ENCODE measurements around the gene RGPD6. TPM values are rescaled to one million over a fixed set of nuclear protein-coding genes. Genes with fewer than 3 reads are reported as not detected.
A peak's percentile ranks its signal among the peaks of the same experiment; 100 is the strongest.
"Not testable (repeated sequence)": the region's sequence is repeated elsewhere in the genome, so short reads cannot be mapped to it uniquely, and the experiment has no call there.

The RGPD6 gene
- total RNA-seq, 3 donors from 2014 or later: 28.3 to 41.6 (median 29.7) TPM

- DNase-seq; H3K4me1 ChIP-seq (ENCODE audit: low read depth); H3K9me3 ChIP-seq; intact Hi-C loops (cut with DNase I, micrococcal nuclease); H3K36me3 ChIP-seq (ENCODE audit: low read depth); H3K4me3 ChIP-seq: not testable (repeated sequence)
- ATAC-seq: peak; percentile 75
Measured at GRCh38 chr2:110579216-110579965, 2.4 kb upstream of the RGPD6 start.

- H3K4me3 ChIP-seq; H3K9me3 ChIP-seq; H3K36me3 ChIP-seq (ENCODE audit: low read depth); intact Hi-C loops (cut with DNase I, micrococcal nuclease); H3K4me1 ChIP-seq (ENCODE audit: low read depth); DNase-seq: not testable (repeated sequence)
- peak; percentile 18 for ATAC-seq
Measured at GRCh38 chr2:110578429-110578828, 1.4 kb upstream of the RGPD6 start.

GRCh38 chr2:110499755-110500377, 77.2 kb downstream of the RGPD6 start:
- H3K9me3 ChIP-seq; DNase-seq; H3K36me3 ChIP-seq (ENCODE audit: low read depth); H3K4me3 ChIP-seq; intact Hi-C loops (cut with DNase I, micrococcal nuclease); H3K4me1 ChIP-seq (ENCODE audit: low read depth): not testable (repeated sequence)
- peak; percentile 92 for ATAC-seq

GRCh38 chr2:110496027-110496426, 81.0 kb downstream of the RGPD6 start:
- ATAC-seq; DNase-seq; H3K4me1 ChIP-seq (ENCODE audit: low read depth); H3K4me3 ChIP-seq; H3K36me3 ChIP-seq (ENCODE audit: low read depth); intact Hi-C loops (cut with DNase I, micrococcal nuclease); H3K9me3 ChIP-seq: not testable (repeated sequence)

- H3K4me1 ChIP-seq (ENCODE audit: low read depth); intact Hi-C loops (cut with DNase I, micrococcal nuclease); H3K4me3 ChIP-seq; DNase-seq; H3K36me3 ChIP-seq (ENCODE audit: low read depth); ATAC-seq; H3K9me3 ChIP-seq: not testable (repeated sequence)
Measured at GRCh38 chr2:110494488-110494887, 82.5 kb downstream of the RGPD6 start.

GRCh38 chr2:110488991-110489390, 88.0 kb downstream of the RGPD6 start:
- H3K4me1 ChIP-seq (ENCODE audit: low read depth); H3K4me3 ChIP-seq; H3K9me3 ChIP-seq; DNase-seq; ATAC-seq; H3K36me3 ChIP-seq (ENCODE audit: low read depth); intact Hi-C loops (cut with DNase I, micrococcal nuclease): not testable (repeated sequence)

- DNase-seq; H3K9me3 ChIP-seq; H3K4me1 ChIP-seq (ENCODE audit: low read depth); ATAC-seq; H3K4me3 ChIP-seq; H3K36me3 ChIP-seq (ENCODE audit: low read depth); intact Hi-C loops (cut with DNase I, micrococcal nuclease): not testable (repeated sequence)
Measured at GRCh38 chr2:110482697-110483096, 94.3 kb downstream of the RGPD6 start.

GRCh38 chr2:110481200-110481599, 95.8 kb downstream of the RGPD6 start:
- intact Hi-C loops (cut with DNase I, micrococcal nuclease); H3K36me3 ChIP-seq (ENCODE audit: low read depth); H3K9me3 ChIP-seq; H3K4me1 ChIP-seq (ENCODE audit: low read depth); DNase-seq; H3K4me3 ChIP-seq: not testable (repeated sequence)
- ATAC-seq: peak; percentile 56

- H3K4me1 ChIP-seq (ENCODE audit: low read depth); H3K9me3 ChIP-seq; ATAC-seq; H3K36me3 ChIP-seq (ENCODE audit: low read depth); H3K4me3 ChIP-seq; DNase-seq; intact Hi-C loops (cut with DNase I, micrococcal nuclease): not testable (repeated sequence)
Measured at GRCh38 chr2:110480084-110480483, 96.9 kb downstream of the RGPD6 start.

GRCh38 chr2:110477370-110477769, 99.7 kb downstream of the RGPD6 start:
- intact Hi-C loops (cut with DNase I, micrococcal nuclease); H3K36me3 ChIP-seq (ENCODE audit: low read depth); H3K9me3 ChIP-seq; H3K4me1 ChIP-seq (ENCODE audit: low read depth); DNase-seq; ATAC-seq; H3K4me3 ChIP-seq: not testable (repeated sequence)

- intact Hi-C loops (cut with DNase I, micrococcal nuclease); ATAC-seq; H3K9me3 ChIP-seq; DNase-seq; H3K36me3 ChIP-seq (ENCODE audit: low read depth); H3K4me1 ChIP-seq (ENCODE audit: low read depth); H3K4me3 ChIP-seq: not testable (repeated sequence)
Measured at GRCh38 chr2:110476952-110477351, 100.1 kb downstream of the RGPD6 start.

- H3K36me3 ChIP-seq (ENCODE audit: low read depth); H3K9me3 ChIP-seq; H3K4me1 ChIP-seq (ENCODE audit: low read depth); intact Hi-C loops (cut with DNase I, micrococcal nuclease); DNase-seq; ATAC-seq; H3K4me3 ChIP-seq: not testable (repeated sequence)
Measured at GRCh38 chr2:110475627-110476359, 101.2 kb downstream of the RGPD6 start.

GRCh38 chr2:110474898-110475297, 102.1 kb downstream of the RGPD6 start:
- peak; percentile 71 for ATAC-seq
- intact Hi-C loops (cut with DNase I, micrococcal nuclease); DNase-seq; H3K36me3 ChIP-seq (ENCODE audit: low read depth); H3K4me3 ChIP-seq; H3K9me3 ChIP-seq; H3K4me1 ChIP-seq (ENCODE audit: low read depth): not testable (repeated sequence)

GRCh38 chr2:110473059-110473358, 104.0 kb downstream of the RGPD6 start:
- H3K4me1 ChIP-seq (ENCODE audit: low read depth); intact Hi-C loops (cut with DNase I, micrococcal nuclease); DNase-seq; H3K9me3 ChIP-seq; H3K4me3 ChIP-seq; H3K36me3 ChIP-seq (ENCODE audit: low read depth): not testable (repeated sequence)
- ATAC-seq: peak; percentile 14
